KOPT-K1 (cell line): ENCODE data around the gene CHST12.
"Not testable (repeated sequence)": the region's sequence is repeated elsewhere in the genome, so short reads cannot be mapped to it uniquely, and the experiment has no call there.

Experiments
- H3K27ac ChIP-seq: fragments of 200-600 bp; sonication (generic); 2 replicates; pipeline ENCODE4 v1.5.1; 2016; ENCODE audit warnings: antibody characterized with exemption, mild to moderate bottlenecking, low read depth, low read length; ENCODE audit not compliant: poor library complexity, severe bottlenecking
- H3K36me3 ChIP-seq: fragments of 200-600 bp; sonication (generic); 2 replicates; pipeline ENCODE4 v1.5.1; 2017; ENCODE audit warnings: antibody characterized with exemption, mild to moderate bottlenecking, low read length, moderate library complexity; ENCODE audit not compliant: insufficient read depth
- H3K9me3 ChIP-seq: fragments of 200-600 bp; sonication (generic); 2 replicates; pipeline ENCODE4 v1.5.1; 2017; ENCODE audit warnings: antibody characterized with exemption, low read length, mild to moderate bottlenecking; ENCODE audit not compliant: insufficient read depth, poor library complexity, severe bottlenecking

CHST12 gene

GRCh38 chr7:2373646-2374045 lies 29.8 kb upstream of the CHST12 start:
- no peaks in the 10 kb centered on the region for H3K9me3 ChIP-seq
- H3K27ac ChIP-seq: no peak overlapping the region
- peaks cover 98% of the 10 kb centered on the region for H3K36me3 ChIP-seq

GRCh38 chr7:2374401-2374800 lies 29.0 kb upstream of the CHST12 start:
- H3K9me3 ChIP-seq: no peaks in the 10 kb centered on the region
- H3K36me3 ChIP-seq: peaks cover 98% of the 10 kb centered on the region
- H3K27ac ChIP-seq: no peak overlapping the region

- Histone ChIP-seq H3K9me3 (no peaks in the 10 kb centered on the region), H3K36me3 (peaks cover 98% of the 10 kb centered on the region), H3K27ac (no peak overlapping the region)
Observed at GRCh38 chr7:2374830-2375728, 28.3 kb upstream of the CHST12 start.

GRCh38 chr7:2376351-2377154 lies 26.9 kb upstream of the CHST12 start:
- H3K36me3 ChIP-seq: peaks cover 98% of the 10 kb centered on the region

GRCh38 chr7:2377492-2377891 lies 25.9 kb upstream of the CHST12 start:
- peaks cover 98% of the 10 kb centered on the region for H3K36me3 ChIP-seq
- H3K9me3 ChIP-seq, H3K27ac ChIP-seq: not testable (repeated sequence)

More at GRCh38 chr7:2376351-2377154, 26.9 kb upstream of the CHST12 start:
- Histone ChIP-seq H3K27ac (no peak overlapping the region), H3K9me3 (no peaks in the 10 kb centered on the region)

- peaks cover 98% of the 10 kb centered on the region for H3K36me3 ChIP-seq
- H3K9me3 ChIP-seq, H3K27ac ChIP-seq: not testable (repeated sequence)
Observed at GRCh38 chr7:2378125-2378524, 25.3 kb upstream of the CHST12 start.

GRCh38 chr7:2379161-2379560 lies 24.2 kb upstream of the CHST12 start:
- Histone ChIP-seq H3K27ac (no peak overlapping the region), H3K36me3 (peaks cover 97% of the 10 kb centered on the region), H3K9me3 (no peaks in the 10 kb centered on the region)

- peaks cover 97% of the 10 kb centered on the region for H3K36me3 ChIP-seq
- H3K9me3 ChIP-seq: no peaks in the 10 kb centered on the region
- H3K27ac ChIP-seq: no peak overlapping the region
Observed at GRCh38 chr7:2379821-2380450, 23.5 kb upstream of the CHST12 start.

GRCh38 chr7:2380461-2380860 lies 22.9 kb upstream of the CHST12 start:
- no peak overlapping the region for H3K27ac ChIP-seq
- H3K36me3 ChIP-seq: peaks cover 95% of the 10 kb centered on the region
- H3K9me3 ChIP-seq: no peaks in the 10 kb centered on the region

- Histone ChIP-seq H3K36me3 (peaks cover 87% of the 10 kb centered on the region), H3K9me3 (no peaks in the 10 kb centered on the region), H3K27ac (no peak overlapping the region)
Observed at GRCh38 chr7:2381227-2381626, 22.2 kb upstream of the CHST12 start.

- H3K36me3 ChIP-seq: peaks cover 79% of the 10 kb centered on the region
- no peaks in the 10 kb centered on the region for H3K9me3 ChIP-seq
- no peak overlapping the region for H3K27ac ChIP-seq
Observed at GRCh38 chr7:2381881-2382509, 21.4 kb upstream of the CHST12 start.

- no peaks in the 10 kb centered on the region for H3K9me3 ChIP-seq
- peaks cover 71% of the 10 kb centered on the region for H3K36me3 ChIP-seq
- H3K27ac ChIP-seq: no peak overlapping the region
Observed at GRCh38 chr7:2383543-2384274, 19.7 kb upstream of the CHST12 start.

GRCh38 chr7:2384354-2385243 lies 18.8 kb upstream of the CHST12 start:
- no peak overlapping the region for H3K27ac ChIP-seq
- H3K36me3 ChIP-seq: peaks cover 63% of the 10 kb centered on the region
- no peaks in the 10 kb centered on the region for H3K9me3 ChIP-seq
